ENCODE results near the gene SRRM4. TPM values are rescaled to one million over a fixed set of nuclear protein-coding genes. Genes with fewer than 3 reads are reported as not detected.

Gene SRRM4
- polyA plus RNA-seq, 1 donor (not counting 4 experiments of a cell fraction or from before 2014, with no cell fraction given): not detected

DNA sequence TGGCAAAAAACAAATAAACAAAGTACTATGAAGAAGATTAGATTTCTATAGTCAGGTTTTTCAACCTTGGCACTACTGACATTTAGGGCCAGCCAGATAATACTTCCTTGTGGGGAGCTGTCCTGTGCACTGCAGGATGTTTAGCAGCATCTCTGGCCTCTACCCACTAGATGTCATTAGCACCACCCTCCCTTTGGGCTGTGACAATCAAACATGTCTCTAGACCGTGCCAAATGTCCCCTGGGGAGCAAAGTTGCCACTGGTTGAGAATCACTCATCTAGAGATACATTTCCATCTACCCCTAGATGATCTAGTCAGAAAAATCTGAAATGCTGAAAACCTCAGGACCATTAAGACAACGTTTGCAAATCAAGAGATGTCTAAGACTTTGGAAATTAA is 29.9 kb downstream of the SRRM4 start:
- Histone ChIP-seq H3K9ac (ENCODE audit: control insufficient read depth, extremely low read depth, insufficient read depth, low read length) (no peak overlapping the region), H3K9me1 (ENCODE audit: control insufficient read depth, extremely low read depth, insufficient read depth, low read length) (no peaks in the 10 kb centered on the region), H3K79me2 (ENCODE audit: control insufficient read depth, insufficient read depth, low read length) (no peaks in the 10 kb centered on the region), H3K27ac (ENCODE audit: control insufficient read depth, insufficient read depth, low read length) (no peak overlapping the region), H3K4me1 (ENCODE audit: control insufficient read depth, extremely low read depth, insufficient read depth, low read length) (no peaks in the 10 kb centered on the region), H3K27me3 (ENCODE audit: control insufficient read depth, extremely low read depth, insufficient read depth, low read length) (no peaks in the 10 kb centered on the region), H3K4me3 (ENCODE audit: control insufficient read depth in 2 of 3, extremely low read depth in 1 of 3, insufficient read depth in 2 of 3, low read depth in 1 of 3, low read length in 3 of 3) (no peak overlapping the region), H3K4me2 (ENCODE audit: control insufficient read depth, extremely low read depth, insufficient read depth, low read depth, low read length) (no peak overlapping the region), H2AFZ (ENCODE audit: control insufficient read depth, low read length) (no peak overlapping the region), H3K9me3 (ENCODE audit: control insufficient read depth, low read depth, low read length) (no peaks in the 10 kb centered on the region), H3K36me3 (ENCODE audit: control insufficient read depth in 2 of 2, extremely low read depth in 1 of 2, insufficient read depth in 2 of 2, low read length in 2 of 2) (no peaks in the 10 kb centered on the region), H4K20me1 (ENCODE audit: control insufficient read depth, extremely low read depth, insufficient read depth, low read length) (no peaks in the 10 kb centered on the region)
- dilution Hi-C loops (cut with MboI; ENCODE audit: extremely low pct_ligation_motif_present, low sequenced_read_pairs): no loop called here
- FAIRE-seq: no peak
- TF ChIP-seq CTCF (optimal IDR thresholded peaks at IDR 0.05 in 1 of 3, IDR thresholded peaks at IDR 0.05 in 1 of 3, conservative IDR thresholded peaks at IDR 0.05 in 1 of 3; ENCODE audit: extremely low read depth in 1 of 3, insufficient read depth in 2 of 3, low read length in 3 of 3): no peak
- TF ChIP-seq EZH2 (IDR thresholded peaks at IDR 0.05; ENCODE audit: low read length): no peak
- no peak for DNase-seq (ENCODE audit: low read depth, low spot score)

- Histone ChIP-seq H3K79me2 (ENCODE audit: control insufficient read depth, insufficient read depth, low read length) (no peaks in the 10 kb centered on the region), H3K27me3 (ENCODE audit: control insufficient read depth, extremely low read depth, insufficient read depth, low read length) (no peaks in the 10 kb centered on the region), H3K4me3 (ENCODE audit: control insufficient read depth in 2 of 3, extremely low read depth in 1 of 3, insufficient read depth in 2 of 3, low read depth in 1 of 3, low read length in 3 of 3) (no peak overlapping the region), H2AFZ (ENCODE audit: control insufficient read depth, low read length) (no peak overlapping the region), H3K4me2 (ENCODE audit: control insufficient read depth, extremely low read depth, insufficient read depth, low read depth, low read length) (no peak overlapping the region), H3K36me3 (ENCODE audit: control insufficient read depth in 2 of 2, extremely low read depth in 1 of 2, insufficient read depth in 2 of 2, low read length in 2 of 2) (no peaks in the 10 kb centered on the region), H3K4me1 (ENCODE audit: control insufficient read depth, extremely low read depth, insufficient read depth, low read length) (no peaks in the 10 kb centered on the region), H3K9me1 (ENCODE audit: control insufficient read depth, extremely low read depth, insufficient read depth, low read length) (no peaks in the 10 kb centered on the region), H3K27ac (ENCODE audit: control insufficient read depth, insufficient read depth, low read length) (no peak overlapping the region), H3K9ac (ENCODE audit: control insufficient read depth, extremely low read depth, insufficient read depth, low read length) (no peak overlapping the region), H4K20me1 (ENCODE audit: control insufficient read depth, extremely low read depth, insufficient read depth, low read length) (no peaks in the 10 kb centered on the region), H3K9me3 (ENCODE audit: control insufficient read depth, low read depth, low read length) (no peaks in the 10 kb centered on the region)
- dilution Hi-C loops (cut with MboI; ENCODE audit: extremely low pct_ligation_motif_present, low sequenced_read_pairs): no loop called here
- TF ChIP-seq EZH2 (IDR thresholded peaks at IDR 0.05; ENCODE audit: low read length): no peak
- no peak for TF ChIP-seq CTCF (optimal IDR thresholded peaks at IDR 0.05 in 1 of 3, IDR thresholded peaks at IDR 0.05 in 1 of 3, conservative IDR thresholded peaks at IDR 0.05 in 1 of 3; ENCODE audit: extremely low read depth in 1 of 3, insufficient read depth in 2 of 3, low read length in 3 of 3)
- FAIRE-seq (no peak), DNase-seq (ENCODE audit: low read depth, low spot score) (no peak)
Measured at GRCh38 chr12:119012179-119012578, 30.8 kb downstream of the SRRM4 start.

Data from keratinocyte (primary cell).